ENCODE measurements around the gene KRT2. TPM values are rescaled to one million over a fixed set of nuclear protein-coding genes. Genes with fewer than 3 reads are reported as not detected.

Gene KRT2
- total and polyA plus RNA-seq, 7 experiments from 2014 or later: 0.29 to 4.7 (median 2.2) TPM; not detected in 1

DNA sequence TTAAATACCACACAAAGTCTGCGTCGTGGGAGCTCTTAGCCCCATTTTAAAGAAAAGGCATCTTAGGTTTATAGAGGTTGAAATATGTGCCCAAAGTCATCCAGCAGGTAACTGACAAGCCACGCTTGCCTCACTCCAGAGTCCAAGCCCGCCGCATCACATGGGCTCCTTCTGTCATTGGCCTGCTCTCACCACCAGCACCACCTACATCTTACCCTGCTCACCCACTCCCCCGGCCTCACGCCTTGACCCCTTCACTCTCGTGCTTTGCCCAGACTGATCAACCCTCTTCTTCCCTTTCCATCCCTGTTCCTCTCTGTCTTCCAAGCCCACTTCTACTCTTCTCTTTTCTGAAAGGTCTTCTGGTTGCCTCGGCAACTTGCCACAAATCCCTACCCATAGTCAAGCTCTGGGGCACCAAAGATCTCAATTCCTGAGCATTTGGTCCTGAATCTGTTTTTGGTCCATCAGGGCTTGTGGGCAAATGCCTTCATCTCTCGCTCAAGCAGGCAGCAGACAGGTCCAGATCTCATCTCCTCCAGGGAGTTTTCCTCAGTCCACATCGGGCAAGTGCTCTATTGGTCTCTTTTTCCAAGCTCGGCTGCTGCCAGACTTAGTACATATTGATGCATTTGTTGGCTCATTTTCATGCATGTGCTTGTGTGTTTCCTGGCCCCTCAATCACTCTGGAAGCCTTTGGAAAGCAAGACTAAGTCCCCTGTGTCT lies 31.7 kb upstream of the KRT2 start:
- intact Hi-C loops (cut with micrococcal nuclease): loop anchor here in 1 of 2 donors (5.0 kb wide), 1 partner anchor 96 kb away; no protein-coding TSS in a partner anchor
- no peaks in the 10 kb centered on the region for H3K9me3 Mint-ChIP-seq
- no peak for DNase-seq
- ChIA-PET CTCF (interaction anchor here (0.6 kb wide), 1 partner anchor 416 kb away, joined by 3 read pairs; no protein-coding TSS in a partner anchor), POLR2A (interaction anchor here (0.9 kb wide), 1 partner anchor 35 kb away, joined by 5 read pairs; no protein-coding TSS in a partner anchor)
- Histone ChIP-seq H3K4me3 (ENCODE audit: low read length) (no peak overlapping the region), H3K4me1 (ENCODE audit: control insufficient read depth in 2 of 2, insufficient read depth in 2 of 2, low read length in 2 of 2) (peaks cover 6 to 24% of the 10 kb centered on the region in 2 donors), H3K36me3 (ENCODE audit: control insufficient read depth in 2 of 3, insufficient read depth in 3 of 3, low read length in 3 of 3) (no peaks in the 10 kb centered on the region), H3K27ac (ENCODE audit: low read depth, low read length) (no peak overlapping the region), H3K9me3 (ENCODE audit: control insufficient read depth in 2 of 3, low read length in 3 of 3) (no peaks in the 10 kb centered on the region), H3K27me3 (ENCODE audit: control insufficient read depth in 2 of 2, insufficient read depth in 2 of 2, low read length in 2 of 2) (no peaks in the 10 kb centered on the region)
- H3K4me3 Mint-ChIP-seq: peak overlapping the region in 1 of 10 donors; percentile 33
- no peaks in the 10 kb centered on the region for H3K36me3 Mint-ChIP-seq
- no peak for ATAC-seq
- H3K27ac Mint-ChIP-seq: peak overlapping the region in 7 of 9 donors; percentile 46 to 86 (median 81)
- H3K4me1 Mint-ChIP-seq: peaks cover 14 to 72% (median 62%) of the 10 kb centered on the region in 7 donors
- H3K27me3 Mint-ChIP-seq: peaks cover 0 to 45% (median 0%) of the 10 kb centered on the region in 5 donors

DNA sequence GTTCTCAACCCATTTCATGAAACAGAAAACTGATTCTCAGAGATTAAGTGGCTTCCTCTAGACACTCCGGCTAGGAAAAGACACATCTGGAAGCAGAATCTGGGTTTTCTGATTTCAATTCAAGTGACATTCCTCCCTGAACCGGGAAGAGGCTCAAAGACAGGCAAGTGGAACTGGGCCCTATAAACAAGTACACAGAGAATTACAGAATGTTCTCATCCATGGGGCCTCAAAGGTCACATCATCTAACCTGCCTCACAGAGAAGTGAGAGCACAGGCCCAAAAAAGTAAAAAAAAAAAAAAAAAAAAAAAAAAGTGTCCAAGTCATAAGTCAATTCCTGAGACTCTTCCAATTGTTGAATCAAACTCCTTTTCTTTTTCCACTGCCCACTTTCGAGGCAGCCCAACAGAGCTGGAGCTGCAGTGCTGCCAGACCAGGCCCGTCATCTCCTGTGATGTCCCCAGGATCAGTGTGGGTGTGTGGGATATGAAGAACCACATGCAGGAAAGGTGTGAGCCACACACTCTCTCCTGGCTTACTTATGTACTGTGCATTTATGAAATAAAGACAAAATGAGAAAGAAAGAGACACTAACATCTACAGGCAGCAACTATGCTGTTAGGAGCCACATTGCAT lies 31.0 kb upstream of the KRT2 start:
- Histone ChIP-seq H3K4me3 (ENCODE audit: low read length) (no peak overlapping the region), H3K36me3 (ENCODE audit: control insufficient read depth in 2 of 3, insufficient read depth in 3 of 3, low read length in 3 of 3) (no peaks in the 10 kb centered on the region), H3K27me3 (ENCODE audit: control insufficient read depth in 2 of 2, insufficient read depth in 2 of 2, low read length in 2 of 2) (peaks cover 0 to 4% of the 10 kb centered on the region in 2 donors), H3K4me1 (ENCODE audit: control insufficient read depth in 2 of 2, insufficient read depth in 2 of 2, low read length in 2 of 2) (peaks cover 6 to 24% of the 10 kb centered on the region in 2 donors), H3K27ac (ENCODE audit: low read depth, low read length) (no peak overlapping the region), H3K9me3 (ENCODE audit: control insufficient read depth in 2 of 3, low read length in 3 of 3) (no peaks in the 10 kb centered on the region)
- Mint-ChIP-seq H3K27ac (peak overlapping the region in 7 of 9 donors; percentile 81 to 93 (median 86)), H3K27me3 (peaks cover 0 to 44% (median 0%) of the 10 kb centered on the region in 5 donors), H3K36me3 (no peaks in the 10 kb centered on the region), H3K9me3 (no peaks in the 10 kb centered on the region), H3K4me1 (peaks cover 14 to 77% (median 65%) of the 10 kb centered on the region in 7 donors), H3K4me3 (peak overlapping the region in 2 of 10 donors; percentile 33 to 58)
- ATAC-seq (no peak), DNase-seq (no peak)
- ChIA-PET CTCF (no interaction called here), POLR2A (interaction anchor here (0.6 to 3.4 kb wide), 5 partner anchors 8 to 61 kb away, joined by 3 to 44 read pairs (median 4); no protein-coding TSS in a partner anchor)
- intact Hi-C loops (cut with micrococcal nuclease): loop anchor here in 1 of 2 donors (5.0 kb wide), 1 partner anchor 96 kb away; no protein-coding TSS in a partner anchor

DNA sequence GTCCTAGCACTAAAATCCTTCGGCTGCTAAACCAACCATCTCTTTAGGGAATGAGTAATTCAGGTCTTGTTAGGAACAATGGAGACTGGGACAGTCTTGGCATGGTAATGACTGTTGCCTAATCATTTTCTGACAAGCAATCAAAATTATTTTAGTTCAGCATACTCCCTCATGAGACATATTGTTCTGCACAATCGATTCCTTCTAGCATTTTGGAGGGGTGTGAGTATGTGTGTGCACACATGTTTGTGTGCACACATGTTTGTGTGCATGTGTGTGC lies 30.3 kb upstream of the KRT2 start:
- H3K36me3 Mint-ChIP-seq: no peaks in the 10 kb centered on the region
- peaks cover 0 to 4% of the 10 kb centered on the region in 2 donors for H3K27me3 ChIP-seq (ENCODE audit: control insufficient read depth in 2 of 2, insufficient read depth in 2 of 2, low read length in 2 of 2)
- no peaks in the 10 kb centered on the region for H3K9me3 Mint-ChIP-seq
- peak overlapping the region in 6 of 10 donors; percentile 0 to 58 (median 40) for H3K4me3 Mint-ChIP-seq
- H3K36me3 ChIP-seq (ENCODE audit: control insufficient read depth in 2 of 3, insufficient read depth in 3 of 3, low read length in 3 of 3): no peaks in the 10 kb centered on the region
- DNase-seq (no peak), ATAC-seq (no peak)
- CTCF ChIA-PET: interaction anchor here (0.6 to 2.2 kb wide), 2 partner anchors 86 to 97 kb away, joined by 3 to 14 read pairs; no protein-coding TSS in a partner anchor
- H3K27me3 Mint-ChIP-seq: peaks cover 0 to 39% (median 0%) of the 10 kb centered on the region in 5 donors
- intact Hi-C loops (cut with micrococcal nuclease): loop anchor here in 1 of 2 donors (5.0 kb wide), 1 partner anchor 95 kb away; no protein-coding TSS in a partner anchor
- peaks cover 14 to 76% (median 66%) of the 10 kb centered on the region in 7 donors for H3K4me1 Mint-ChIP-seq
- H3K27ac ChIP-seq (ENCODE audit: low read depth, low read length): no peak overlapping the region
- H3K9me3 ChIP-seq (ENCODE audit: control insufficient read depth in 2 of 3, low read length in 3 of 3): no peaks in the 10 kb centered on the region
- peaks cover 6 to 24% of the 10 kb centered on the region in 2 donors for H3K4me1 ChIP-seq (ENCODE audit: control insufficient read depth in 2 of 2, insufficient read depth in 2 of 2, low read length in 2 of 2)
- H3K27ac Mint-ChIP-seq: peak overlapping the region in 8 of 9 donors; percentile 78 to 93 (median 86)
- POLR2A ChIA-PET: interaction anchor here (1.0 to 3.4 kb wide), 4 partner anchors 9 to 70 kb away, joined by 3 to 44 read pairs (median 8); no protein-coding TSS in a partner anchor
- H3K4me3 ChIP-seq (ENCODE audit: low read length): no peak overlapping the region

DNA sequence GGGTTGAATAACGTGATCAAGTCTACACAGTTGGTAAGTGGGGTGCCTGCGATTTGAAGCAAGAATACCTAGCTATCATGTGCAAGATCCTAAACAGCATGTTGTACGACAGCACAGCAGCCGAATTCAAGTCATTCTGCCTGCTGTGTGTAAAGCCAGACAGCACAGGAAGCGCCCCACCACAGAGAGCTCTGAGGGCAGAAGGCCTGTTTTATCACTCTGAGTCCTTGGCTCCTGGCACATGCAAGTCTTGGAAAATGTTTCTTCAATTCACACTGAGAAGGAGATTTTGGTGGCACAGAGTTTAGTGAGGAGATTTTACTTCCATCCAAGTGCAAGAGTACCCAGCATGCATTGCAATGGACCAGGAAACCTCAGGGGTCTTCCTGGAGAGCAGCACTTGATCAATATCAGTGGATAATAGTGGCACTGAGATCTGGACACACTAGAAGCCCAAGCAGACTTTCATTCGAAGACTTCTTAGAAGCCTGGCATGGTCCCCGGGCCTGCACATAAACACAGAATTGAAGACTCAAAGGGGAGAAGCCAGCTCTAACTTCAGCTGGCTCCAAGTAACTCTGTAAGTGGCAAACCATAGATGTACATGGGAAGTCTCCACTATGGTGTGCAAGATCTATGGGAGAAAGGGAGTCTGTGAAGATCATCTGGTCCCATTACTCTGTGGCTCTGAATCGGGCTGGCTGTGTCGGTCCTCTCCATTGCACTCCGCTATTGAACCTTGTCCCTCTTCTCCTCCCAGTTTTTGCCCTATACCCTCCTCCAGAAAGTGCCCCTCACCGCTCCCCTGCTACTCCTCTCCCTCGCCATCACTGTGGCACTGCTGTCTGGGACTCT lies 29.7 kb upstream of the KRT2 start:
- POLR2A ChIA-PET: interaction anchor here (0.5 to 3.4 kb wide), 15 partner anchors 9 to 185 kb away, joined by 3 to 44 read pairs (median 5); no protein-coding TSS in a partner anchor
- ATAC-seq: peak; percentile 90

DNA sequence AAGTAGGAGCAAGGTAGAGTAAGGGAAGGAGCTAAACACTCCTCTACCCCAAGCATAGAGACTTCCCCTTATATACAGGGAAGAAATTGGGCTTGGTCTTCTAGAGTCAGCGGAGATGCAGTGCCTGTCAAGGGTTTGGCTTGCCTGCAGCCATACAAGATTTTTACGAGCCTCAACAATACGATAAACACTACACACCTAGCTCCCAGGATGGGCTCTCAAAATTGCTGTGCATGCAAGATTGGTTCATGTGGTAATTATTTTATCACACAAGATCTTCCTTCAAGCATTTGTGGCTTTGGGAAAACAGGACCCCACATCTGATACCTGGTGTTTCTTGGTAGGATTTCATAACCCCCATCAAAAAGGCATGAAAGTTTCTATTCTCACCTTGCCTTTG lies 28.4 kb upstream of the KRT2 start, which contains the start of gene KRT1:
Gene KRT1, minus strand, starts transcription at position 45 of the 400 bp plus-strand sequence. CDS start 59 bp downstream, outside the sequence.
- H3K4me1 Mint-ChIP-seq: peaks cover 16 to 88% (median 75%) of the 10 kb centered on the region in 7 donors
- ChIA-PET CTCF (interaction anchor here (0.7 to 2.2 kb wide), 8 partner anchors 13 to 488 kb away, joined by 3 to 14 read pairs (median 4); partner anchors contain the start of gene KRT80), POLR2A (interaction anchor here (0.7 to 3.4 kb wide), 12 partner anchors 8 to 94 kb away, joined by 3 to 44 read pairs (median 6); no protein-coding TSS in a partner anchor)
- DNase-seq (no peak), ATAC-seq (no peak)
- H3K27me3 Mint-ChIP-seq: peaks cover 0 to 29% (median 0%) of the 10 kb centered on the region in 5 donors
- H3K27ac Mint-ChIP-seq: peak within 1 kb of the TSS; percentile 36 to 93 (median 86)
- H3K9me3 ChIP-seq (ENCODE audit: control insufficient read depth in 2 of 3, low read length in 3 of 3): no peaks in the 10 kb centered on the region
- H3K27ac ChIP-seq (ENCODE audit: low read depth, low read length): peak within 1 kb of the TSS; percentile 42
- peaks cover 6 to 24% of the 10 kb centered on the region in 2 donors for H3K4me1 ChIP-seq (ENCODE audit: control insufficient read depth in 2 of 2, insufficient read depth in 2 of 2, low read length in 2 of 2)
- no peak within 1 kb of the TSS for H3K4me3 ChIP-seq (ENCODE audit: low read length)
- H3K9me3 Mint-ChIP-seq: no peaks in the 10 kb centered on the region
- H3K4me3 Mint-ChIP-seq: peak within 1 kb of the TSS in 8 of 10 donors; percentile 22 to 76 (median 46)
- H3K27me3 ChIP-seq (ENCODE audit: control insufficient read depth in 2 of 2, insufficient read depth in 2 of 2, low read length in 2 of 2): peaks cover 0 to 4% of the 10 kb centered on the region in 2 donors
- H3K36me3 Mint-ChIP-seq: peaks cover 0 to 4% (median 0%) of the 10 kb centered on the region in 5 donors
- no peaks in the 10 kb centered on the region for H3K36me3 ChIP-seq (ENCODE audit: control insufficient read depth in 2 of 3, insufficient read depth in 3 of 3, low read length in 3 of 3)
- intact Hi-C loops (cut with micrococcal nuclease): loop anchor here (2.0 to 5.0 kb wide), 2 partner anchors 70 to 93 kb away; no protein-coding TSS in a partner anchor

More for the DNA sequence above, 29.7 kb upstream of the KRT2 start:
- intact Hi-C loops (cut with micrococcal nuclease): loop anchor here (1.0 to 5.0 kb wide), 5 partner anchors 10 to 109 kb away; no protein-coding TSS in a partner anchor
- Histone ChIP-seq H3K4me1 (ENCODE audit: control insufficient read depth in 2 of 2, insufficient read depth in 2 of 2, low read length in 2 of 2) (peaks cover 6 to 24% of the 10 kb centered on the region in 2 donors), H3K4me3 (ENCODE audit: low read length) (no peak overlapping the region), H3K27ac (ENCODE audit: low read depth, low read length) (peak overlapping the region; percentile 42), H3K9me3 (ENCODE audit: control insufficient read depth in 2 of 3, low read length in 3 of 3) (no peaks in the 10 kb centered on the region), H3K27me3 (ENCODE audit: control insufficient read depth in 2 of 2, insufficient read depth in 2 of 2, low read length in 2 of 2) (peaks cover 0 to 4% of the 10 kb centered on the region in 2 donors), H3K36me3 (ENCODE audit: control insufficient read depth in 2 of 3, insufficient read depth in 3 of 3, low read length in 3 of 3) (no peaks in the 10 kb centered on the region)
- Mint-ChIP-seq H3K4me3 (peak overlapping the region in 9 of 10 donors; percentile 2 to 76 (median 48)), H3K27ac (peak overlapping the region in 8 of 9 donors; percentile 78 to 93 (median 86)), H3K9me3 (no peaks in the 10 kb centered on the region), H3K4me1 (peaks cover 16 to 76% (median 66%) of the 10 kb centered on the region in 7 donors), H3K36me3 (peaks cover 0 to under 1% (median 0%) of the 10 kb centered on the region in 5 donors), H3K27me3 (peaks cover 0 to 35% (median 0%) of the 10 kb centered on the region in 5 donors)
- CTCF ChIA-PET: interaction anchor here (0.6 to 2.2 kb wide), 10 partner anchors 9 to 198 kb away, joined by 3 to 14 read pairs (median 4); no protein-coding TSS in a partner anchor
- DNase-seq: peak in 7 of 9 donors; percentile 60 to 74 (median 67)
